Fibroblast of lung (primary cell): ENCODE measurements around the gene VANGL2. TPM values are rescaled to one million over a fixed set of nuclear protein-coding genes. Genes with fewer than 3 reads are reported as not detected.

Experiments used
- DNase-seq, 2 donors: peaks; one replicate each; pipeline versions ENCODE4 v3.0.0 to v3.0.0-alpha.2; 2010; ENCODE audit warnings: low read depth in 2 of 2
- H2AFZ ChIP-seq: 2 replicates; pipeline ENCODE4 v1.5.1; 2012; ENCODE audit warnings: low read length, control low read depth, inconsistent platforms
- H3K27ac ChIP-seq: 2 replicates; pipeline ENCODE4 v1.5.1; 2011; ENCODE audit warnings: low read length, control low read depth; ENCODE audit not compliant: insufficient read depth
- H3K27me3 ChIP-seq: 2 replicates; pipeline ENCODE4 v1.5.1; 2011; ENCODE audit warnings: mild to moderate bottlenecking, low read length; ENCODE audit not compliant: control insufficient read depth, insufficient read depth
- H3K36me3 ChIP-seq: 2 replicates; pipeline ENCODE4 v1.5.1; 2011; ENCODE audit warnings: low read length; ENCODE audit not compliant: control insufficient read depth, insufficient read depth
- H3K4me1 ChIP-seq: 2 replicates; pipeline ENCODE4 v1.5.1; 2011; ENCODE audit warnings: low read length; ENCODE audit not compliant: control insufficient read depth, insufficient read depth; ENCODE audit errors: extremely low read depth
- H3K4me2 ChIP-seq: 2 replicates; pipeline ENCODE4 v1.5.1; 2011; ENCODE audit warnings: low read length, control low read depth; ENCODE audit not compliant: insufficient read depth; ENCODE audit errors: extremely low read depth
- H3K4me3 ChIP-seq, 4 experiments: fragments of 200-600 bp in 1 of 4; sonication (generic) in 1 of 4; replicated peaks in 1 of 4; 2 replicates each; pipeline ENCODE4 v1.5.1; 2011 to 2016; ENCODE audit warnings: low read length in 4 of 4, low read depth in 3 of 4, mild to moderate bottlenecking in 3 of 4, control low read depth in 2 of 4, inconsistent platforms in 1 of 4, mixed read lengths in 1 of 4; ENCODE audit not compliant: insufficient read depth in 1 of 4; ENCODE audit errors: control extremely low read depth in 1 of 4
- H3K79me2 ChIP-seq: 2 replicates; pipeline ENCODE4 v1.5.1; 2012; ENCODE audit warnings: mild to moderate bottlenecking, low read length, inconsistent platforms; ENCODE audit not compliant: control insufficient read depth, insufficient read depth
- H3K9ac ChIP-seq: 2 replicates; pipeline ENCODE4 v1.5.1; 2011; ENCODE audit warnings: mild to moderate bottlenecking, low read length, control low read depth; ENCODE audit not compliant: insufficient read depth
- H3K9me3 ChIP-seq: 2 replicates; pipeline ENCODE4 v1.5.1; 2012; ENCODE audit warnings: low read depth, low read length; ENCODE audit not compliant: control insufficient read depth, insufficient read depth
- H4K20me1 ChIP-seq: 2 replicates; pipeline ENCODE4 v1.5.1; 2011; ENCODE audit warnings: low read length; ENCODE audit not compliant: control insufficient read depth, insufficient read depth; ENCODE audit errors: extremely low read depth
- EZH2 ChIP-seq: IDR thresholded peaks from 2 replicates; pipeline ENCODE4 v1.5.1; 2012; ENCODE audit warnings: low read length, control low read depth, mild to moderate bottlenecking; ENCODE audit errors: missing control alignments
- polyA plus RNA-seq, 2 donors: library from polyadenylated mRNA; depleted of rRNA in 1 of 2; stranded (reverse) in 1 of 2; unstranded in 1 of 2; fragments of >200 nt; gene quantifications; 2 replicates each; pipeline ENCODE4 v1.2.1, GENCODE V29; 2011 to 2012; ENCODE audit warnings: missing spikeins in 1 of 2
- total RNA-seq: library from RNA; depleted of rRNA; stranded (reverse); fragments of >200 nt; gene quantifications from 2 replicates; pipeline ENCODE4 v1.2.1, GENCODE V29; 2014
- TF ChIP-seq, protein P1 (sequence below), 2 donors: IDR thresholded peaks in 1 of 2; conservative IDR thresholded peaks in 1 of 2; 1 replicate in 1 of 2; 2 replicates in 1 of 2; pipeline ENCODE4 v1.5.1; 2011 to 2012; ENCODE audit warnings: low read length in 2 of 2, control low read depth in 1 of 2, inconsistent platforms in 1 of 2, low read depth in 1 of 2, mild to moderate bottlenecking in 1 of 2

VANGL2 gene
- total and polyA plus RNA-seq, 2 donors (not counting 1 experiment from before 2014, with no cell fraction given) = 0.01 TPM; not detected in 1

DNA sequence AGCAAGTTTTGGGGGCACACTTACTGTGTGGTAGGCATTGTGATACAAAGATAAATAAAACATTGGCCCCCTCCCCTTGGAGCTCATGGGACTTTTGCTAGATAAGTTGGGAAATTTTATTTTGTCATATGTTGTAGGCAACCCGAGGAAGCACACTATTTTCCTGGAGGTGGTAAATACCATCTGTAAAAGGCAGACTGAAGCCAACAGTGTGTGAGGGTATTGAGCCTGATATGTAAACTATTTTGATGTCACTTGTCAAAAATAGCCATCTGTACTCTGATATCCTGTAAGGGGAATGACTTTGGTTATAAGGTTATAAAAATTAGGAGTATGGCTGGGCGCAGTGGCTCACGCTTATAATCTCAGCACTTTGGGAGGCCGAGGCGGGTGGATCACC is 30.6 kb downstream of the VANGL2 start:
- H3K4me2 ChIP-seq = no peak overlapping the region
- no peak for DNase-seq
- H4K20me1 ChIP-seq = no peaks in the 10 kb centered on the region
- H3K79me2 ChIP-seq = no peaks in the 10 kb centered on the region
- H3K9ac ChIP-seq = no peak overlapping the region
- TF ChIP-seq EZH2 = no peak
- TF ChIP-seq, protein P1, sequence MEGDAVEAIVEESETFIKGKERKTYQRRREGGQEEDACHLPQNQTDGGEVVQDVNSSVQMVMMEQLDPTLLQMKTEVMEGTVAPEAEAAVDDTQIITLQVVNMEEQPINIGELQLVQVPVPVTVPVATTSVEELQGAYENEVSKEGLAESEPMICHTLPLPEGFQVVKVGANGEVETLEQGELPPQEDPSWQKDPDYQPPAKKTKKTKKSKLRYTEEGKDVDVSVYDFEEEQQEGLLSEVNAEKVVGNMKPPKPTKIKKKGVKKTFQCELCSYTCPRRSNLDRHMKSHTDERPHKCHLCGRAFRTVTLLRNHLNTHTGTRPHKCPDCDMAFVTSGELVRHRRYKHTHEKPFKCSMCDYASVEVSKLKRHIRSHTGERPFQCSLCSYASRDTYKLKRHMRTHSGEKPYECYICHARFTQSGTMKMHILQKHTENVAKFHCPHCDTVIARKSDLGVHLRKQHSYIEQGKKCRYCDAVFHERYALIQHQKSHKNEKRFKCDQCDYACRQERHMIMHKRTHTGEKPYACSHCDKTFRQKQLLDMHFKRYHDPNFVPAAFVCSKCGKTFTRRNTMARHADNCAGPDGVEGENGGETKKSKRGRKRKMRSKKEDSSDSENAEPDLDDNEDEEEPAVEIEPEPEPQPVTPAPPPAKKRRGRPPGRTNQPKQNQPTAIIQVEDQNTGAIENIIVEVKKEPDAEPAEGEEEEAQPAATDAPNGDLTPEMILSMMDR (conservative IDR thresholded peaks at IDR 0.05 in 1 of 2, IDR thresholded peaks at IDR 0.05 in 1 of 2; ENCODE audit: low read depth in 1 of 2, low read length in 2 of 2) = no peak
- no peaks in the 10 kb centered on the region for H3K36me3 ChIP-seq
- no peaks in the 10 kb centered on the region for H3K9me3 ChIP-seq
- H3K27ac ChIP-seq = no peak overlapping the region
- no peaks in the 10 kb centered on the region for H3K4me1 ChIP-seq
- no peaks in the 10 kb centered on the region for H3K27me3 ChIP-seq
- H2AFZ ChIP-seq = no peak overlapping the region
- H3K4me3 ChIP-seq = no peak overlapping the region

- Histone ChIP-seq H3K9ac (no peak overlapping the region), H3K36me3 (no peaks in the 10 kb centered on the region), H3K4me2 (no peak overlapping the region), H3K79me2 (no peaks in the 10 kb centered on the region), H4K20me1 (no peaks in the 10 kb centered on the region), H2AFZ (no peak overlapping the region), H3K9me3 (no peaks in the 10 kb centered on the region), H3K27me3 (no peaks in the 10 kb centered on the region), H3K4me3 (no peak overlapping the region), H3K4me1 (no peaks in the 10 kb centered on the region), H3K27ac (no peak overlapping the region)
- DNase-seq = no peak
- TF ChIP-seq, protein P1 (conservative IDR thresholded peaks at IDR 0.05 in 1 of 2, IDR thresholded peaks at IDR 0.05 in 1 of 2; ENCODE audit: low read depth in 1 of 2, low read length in 2 of 2) = no peak
- TF ChIP-seq EZH2 = no peak
Measured at GRCh38 chr1:160431571-160431970, 31.2 kb downstream of the VANGL2 start.

- Histone ChIP-seq H3K27ac (no peak overlapping the region), H3K79me2 (no peaks in the 10 kb centered on the region), H4K20me1 (no peaks in the 10 kb centered on the region), H3K4me1 (no peaks in the 10 kb centered on the region), H3K9me3 (no peaks in the 10 kb centered on the region), H3K4me2 (no peak overlapping the region), H3K4me3 (no peak overlapping the region), H3K9ac (no peak overlapping the region), H3K27me3 (no peaks in the 10 kb centered on the region), H2AFZ (no peak overlapping the region), H3K36me3 (no peaks in the 10 kb centered on the region)
- TF ChIP-seq, protein P1 (conservative IDR thresholded peaks at IDR 0.05 in 1 of 2, IDR thresholded peaks at IDR 0.05 in 1 of 2; ENCODE audit: low read depth in 1 of 2, low read length in 2 of 2) = no peak
- no peak for TF ChIP-seq EZH2
- DNase-seq = no peak
Measured at GRCh38 chr1:160432371-160432786, 32.0 kb downstream of the VANGL2 start.
